IMR-90 (cell line): Measurements from ENCODE around the gene CYB561A3. TPM values are rescaled to one million over a fixed set of nuclear protein-coding genes. Genes with fewer than 3 reads are reported as not detected.

Experiments
- ATAC-seq: fragments of 200-7000 bp; cut with Tn5 transposase; 2 replicates; pipeline ENCODE4 v1.9.1; 2020; ENCODE audit warnings: low read depth, mild to moderate bottlenecking, moderate library complexity
- BruUV-seq: library from RNA; stranded (reverse); fragments of 400-500 nt; replicated peaks from 2 replicates; lab custom pipeline; 2021; lab: Mats Ljungman, UMichigan
- CTCF ChIA-PET: fragments of 300-600 bp; formaldehyde crosslinking; extraction: SDS; loops from one replicate; lab custom pipeline; 2021; ENCODE audit warnings: antibody characterized with exemption; lab: Yijun Ruan, JAX
- POLR2A ChIA-PET: fragments of 300-600 bp; sonication (Branson Sonifier 250); formaldehyde crosslinking; loops from one replicate; lab custom pipeline; 2022; ENCODE audit warnings: antibody characterized with exemption; ENCODE audit not compliant: unreplicated experiment; lab: Charles Lee
- DNase-seq: peaks from one replicate; pipeline ENCODE4 v3.0.0; 2013
- H2AFZ ChIP-seq: replicated peaks from 2 replicates; pipeline ENCODE3; 2013; ENCODE audit warnings: low read length, mild to moderate bottlenecking; ENCODE audit not compliant: poor library complexity
- H2AK5ac ChIP-seq: 2 replicates; pipeline ENCODE4 v1.6.1; 2013; ENCODE audit warnings: low read depth, low read length, inconsistent platforms
- H2AK9ac ChIP-seq: replicated peaks from 2 replicates; pipeline ENCODE3; 2013; ENCODE audit warnings: mild to moderate bottlenecking, low read depth, low read length, moderate library complexity; ENCODE audit not compliant: poor library complexity
- H2BK120ac ChIP-seq: 2 replicates; pipeline ENCODE4 v1.6.1; 2013; ENCODE audit warnings: low read depth, low read length, inconsistent platforms
- H2BK15ac ChIP-seq: 3 replicates; pipeline ENCODE4 v1.6.1; 2013; ENCODE audit warnings: low read depth, low read length, inconsistent platforms
- H2BK20ac ChIP-seq: 2 replicates; pipeline ENCODE4 v1.6.1; 2013; ENCODE audit warnings: low read depth, mild to moderate bottlenecking, inconsistent platforms, low read length, moderate library complexity
- H2BK5ac ChIP-seq: 2 replicates; pipeline ENCODE4 v1.6.1; 2013; ENCODE audit warnings: mild to moderate bottlenecking, low read depth, low read length, inconsistent platforms; ENCODE audit not compliant: poor library complexity, severe bottlenecking
- H3K14ac ChIP-seq: replicated peaks from 2 replicates; pipeline ENCODE4 v1.6.1; 2013; ENCODE audit warnings: low read depth, low read length, inconsistent platforms
- H3K18ac ChIP-seq: 2 replicates; pipeline ENCODE4 v1.6.1; 2013; ENCODE audit warnings: low read depth, low read length, control low read depth
- H3K23ac ChIP-seq: 2 replicates; pipeline ENCODE4 v1.6.1; 2013; ENCODE audit warnings: low read depth, low read length, inconsistent platforms
- H3K27ac ChIP-seq: 2 replicates; pipeline ENCODE4 v1.5.1; 2013; ENCODE audit warnings: mild to moderate bottlenecking, control low read depth, low read length; ENCODE audit not compliant: insufficient read depth
- H3K27me3 ChIP-seq: 2 replicates; pipeline ENCODE4 v1.6.1; 2013; ENCODE audit warnings: low read length; ENCODE audit not compliant: control insufficient read depth, insufficient read depth
- H3K36me3 ChIP-seq: 2 replicates; pipeline ENCODE4 v1.6.1; 2013; ENCODE audit warnings: low read length, mixed read lengths; ENCODE audit not compliant: control insufficient read depth, insufficient read depth
- H3K4ac ChIP-seq: 2 replicates; pipeline ENCODE4 v1.6.1; 2013; ENCODE audit warnings: low read depth, low read length, inconsistent platforms
- H3K4me1 ChIP-seq: 2 replicates; pipeline ENCODE4 v1.6.1; 2013; ENCODE audit warnings: low read length, mixed read lengths; ENCODE audit not compliant: control insufficient read depth, insufficient read depth
- H3K4me2 ChIP-seq: 2 replicates; pipeline ENCODE4 v1.6.1; 2013; ENCODE audit warnings: low read depth, mild to moderate bottlenecking, control low read depth, low read length, moderate library complexity
- H3K4me3 ChIP-seq: 2 replicates; pipeline ENCODE4 v1.5.1; 2013; ENCODE audit warnings: low read depth, mild to moderate bottlenecking, control low read depth, low read length, moderate library complexity; ENCODE audit not compliant: insufficient read depth
- H3K56ac ChIP-seq: 2 replicates; pipeline ENCODE4 v1.6.1; 2013; ENCODE audit warnings: low read length, inconsistent platforms; ENCODE audit not compliant: insufficient read depth; ENCODE audit errors: extremely low read depth
- H3K79me1 ChIP-seq, 2 experiments: 2 replicates each; pipeline ENCODE4 v1.6.1; 2013; ENCODE audit warnings: low read length in 2 of 2, inconsistent platforms in 1 of 2, low read depth in 1 of 2
- H3K9ac ChIP-seq: 2 replicates; pipeline ENCODE4 v1.6.1; 2013; ENCODE audit warnings: low read depth, low read length, control low read depth
- H3K9me1 ChIP-seq: 2 replicates; pipeline ENCODE4 v1.6.1; 2013; ENCODE audit warnings: low read length, inconsistent platforms; ENCODE audit not compliant: insufficient read depth
- H3K9me3 ChIP-seq: 2 replicates; pipeline ENCODE4 v1.6.1; 2013; ENCODE audit warnings: low read length; ENCODE audit not compliant: control insufficient read depth, insufficient read depth
- H4K20me1 ChIP-seq: 2 replicates; pipeline ENCODE4 v1.6.1; 2013; ENCODE audit warnings: low read length, inconsistent platforms; ENCODE audit not compliant: insufficient read depth
- H4K5ac ChIP-seq: 2 replicates; pipeline ENCODE4 v1.6.1; 2013; ENCODE audit warnings: mild to moderate bottlenecking, low read depth, low read length, control low read depth
- H4K8ac ChIP-seq, 2 experiments: 2 replicates each; pipeline ENCODE4 v1.6.1; 2013; ENCODE audit warnings: low read depth in 2 of 2, low read length in 2 of 2, control low read depth in 1 of 2, inconsistent platforms in 1 of 2
- H4K91ac ChIP-seq: 2 replicates; pipeline ENCODE4 v1.6.1; 2013; ENCODE audit warnings: low read depth, low read length, inconsistent platforms; ENCODE audit not compliant: insufficient read depth
- CEBPB ChIP-seq: IDR thresholded peaks from 2 replicates; pipeline ENCODE4 v1.6.1; 2012; ENCODE audit warnings: low read depth, low read length, improper control_type of control experiment
- CTCF ChIP-seq: conservative IDR thresholded peaks from 2 replicates; pipeline ENCODE4 v1.5.1; 2012; ENCODE audit warnings: mild to moderate bottlenecking, low read depth, low read length, improper control_type of control experiment
- ELK1 ChIP-seq: fragments of 150-350 bp; IDR thresholded peaks from 2 replicates; pipeline ENCODE4 v1.6.1; 2016; ENCODE audit warnings: low read depth, mild to moderate bottlenecking, low read length, moderate library complexity, borderline replicate concordance
- RAD21 ChIP-seq: IDR thresholded peaks from 2 replicates; pipeline ENCODE4 v1.6.1; 2012; ENCODE audit warnings: low read length, improper control_type of control experiment
- SMC3 ChIP-seq: fragments of 150-350 bp; IDR thresholded peaks from 2 replicates; pipeline ENCODE4 v1.6.1; 2016; ENCODE audit warnings: low read depth, mild to moderate bottlenecking, antibody characterized with exemption, low read length, moderate library complexity
- WGBS, 2 experiments: methylation state at CpG; one replicate each; pipeline versions ENCODE4 v1.1.5 to v1.1.7; 2013; ENCODE audit warnings: missing lambda C conversion rate in 2 of 2; ENCODE audit not compliant: insufficient read length in 1 of 2; ENCODE audit errors: extremely low coverage in 2 of 2; 5-methylcytosine and 5-hydroxymethylcytosine counted together
- dilution Hi-C: fragments of 300-500 bp; cut with HindIII; formaldehyde crosslinking; loops from one replicate; pipeline ENCODE4 v1.14.3; 2018; ENCODE audit warnings: low sequenced_read_pairs; ENCODE audit not compliant: unreplicated experiment
- in situ Hi-C: fragments of 300-500 bp; cut with MboI; formaldehyde crosslinking; loops from 3 replicates; pipeline ENCODE4 v1.14.3; 2019; ENCODE audit warnings: low sequenced_read_pairs, inconsistent platforms, mixed read lengths
- intact Hi-C: fragments of 100-400 bp; cut with micrococcal nuclease; formaldehyde crosslinking; loops from 2 replicates; pipeline ENCODE4 v1.10.0; 2022
- polyA plus RNA-seq, 3 experiments: library from polyadenylated mRNA; depleted of rRNA; stranded (reverse); fragments of >200 nt; gene quantifications; 2 replicates each; pipeline ENCODE4 v1.2.3, GENCODE V29; 2012; ENCODE audit warnings: low replicate concordance in 1 of 3
- total RNA-seq: library from RNA; depleted of rRNA; stranded (reverse); fragments of >200 nt; gene quantifications from 2 replicates; pipeline ENCODE4 v1.2.3, GENCODE V29; 2012

The CYB561A3 gene
- total and polyA plus RNA-seq, 2 of the 4 experiments (the other 2 are of a cell fraction) = 13.6 to 39.2 TPM

GRCh38 chr11:61384271-61385242 lies 22.9 kb upstream of the CYB561A3 start:
- ATAC-seq (peak; percentile 46; the same call in 1 of the 2 replicates), DNase-seq (peak; percentile 42)
- H3K9ac ChIP-seq = no peak overlapping the region
- POLR2A ChIA-PET = interaction anchor here (1.0 kb wide), 1 partner anchor 22 kb away, joined by 3 read pairs; the partner anchor contains the start of genes CYB561A3 and TMEM138
- no peak overlapping the region for H3K23ac ChIP-seq
- no peaks in the 10 kb centered on the region for H4K20me1 ChIP-seq
- no peak overlapping the region for H3K27ac ChIP-seq
- no peaks in the 10 kb centered on the region for H3K36me3 ChIP-seq
- no peak overlapping the region for H4K5ac ChIP-seq
- no peak overlapping the region for H2AFZ ChIP-seq
- H3K56ac ChIP-seq = no peak overlapping the region
- BruUV-seq = no TSS peak
- no peaks in the 10 kb centered on the region for H3K27me3 ChIP-seq
- in situ Hi-C loops (loop anchor here (5.0 kb wide), 1 partner anchor 47 kb away; no protein-coding TSS in a partner anchor), intact Hi-C loops (loop anchor here (1.0 kb wide), 3 partner anchors 22 to 130 kb away; partner anchors contain the start of gene TMEM138), dilution Hi-C loops (no loop called here)
- H3K18ac ChIP-seq = no peak overlapping the region
- H3K14ac ChIP-seq = no peak overlapping the region
- H3K79me1 ChIP-seq = no peaks in the 10 kb centered on the region; a peak in 1 of 4 replicates
- H4K8ac ChIP-seq = no peak overlapping the region
- H3K9me1 ChIP-seq = no peaks in the 10 kb centered on the region
- no peak overlapping the region for H3K4me3 ChIP-seq
- no peak overlapping the region for H2AK5ac ChIP-seq
- H3K9me3 ChIP-seq = no peaks in the 10 kb centered on the region
- H2AK9ac ChIP-seq = peak overlapping the region; percentile 28
- no peak overlapping the region for H3K4ac ChIP-seq
- peak; percentile 34 for TF ChIP-seq SMC3
- no peak for TF ChIP-seq CEBPB
- peak; percentile 39 for TF ChIP-seq CTCF
- TF ChIP-seq ELK1 = no peak
- TF ChIP-seq RAD21 = peak; percentile 55
- H2BK120ac ChIP-seq = no peak overlapping the region
- H2BK15ac ChIP-seq = no peak overlapping the region
- CTCF ChIA-PET = interaction anchor here (0.6 to 5.0 kb wide), 6 partner anchors 18 to 85 kb away, joined by 3 to 72 read pairs (median 7); partner anchors contain the start of genes CYB561A3, DDB1, TKFC and TMEM138
- 96% methylated on average over 8 of the region's 15 CpGs; no CpG with 5 or more reads in 1 of the 2 experiments for WGBS, 2 experiments
- no peak overlapping the region for H4K91ac ChIP-seq
- H2BK5ac ChIP-seq = no peak overlapping the region
- no peaks in the 10 kb centered on the region for H3K4me1 ChIP-seq
- H2BK20ac ChIP-seq = no peak overlapping the region
- no peak overlapping the region for H3K4me2 ChIP-seq
